ENCODE data around the gene NCOA7.
"Not testable (repeated sequence)": the region's sequence is repeated elsewhere in the genome, so short reads cannot be mapped to it uniquely, and the experiment has no call there.

NCOA7 gene

GRCh38 chr6:125948455-125948854 is 157.7 kb downstream of the NCOA7 start:
- no peak overlapping the region for H3K4me2 ChIP-seq (ENCODE audit: low read length)
- H4K20me1 ChIP-seq (ENCODE audit: insufficient read depth, low read length), result no peaks in the 10 kb centered on the region
- no peaks in the 10 kb centered on the region for H3K36me3 ChIP-seq (replicated peaks; ENCODE audit: low read depth, low read length)
- TF ChIP-seq EZH2phosphoT487 (IDR thresholded peaks at IDR 0.05; ENCODE audit: low read depth) (no peak), CTCF (IDR thresholded peaks at IDR 0.05; ENCODE audit: low read depth, low read length) (no peak)
- H3K27me3 ChIP-seq (ENCODE audit: low read depth, low read length), result no peaks in the 10 kb centered on the region
- no peak overlapping the region for H2AFZ ChIP-seq (ENCODE audit: low read depth, low read length)
- H3K79me2 ChIP-seq (ENCODE audit: low read length), result no peaks in the 10 kb centered on the region
- H3K27ac ChIP-seq (ENCODE audit: low read length), result no peak overlapping the region
- peaks cover 4% of the 10 kb centered on the region; the same call in 1 of the 2 replicates for H3K4me1 ChIP-seq (ENCODE audit: low read length)
- H3K9ac ChIP-seq (ENCODE audit: low read length), result no peak overlapping the region
- H3K4me3 ChIP-seq (ENCODE audit: low read length), result no peak overlapping the region
- H3K9me3 ChIP-seq (ENCODE audit: insufficient read depth, low read length), result no peaks in the 10 kb centered on the region

DNA sequence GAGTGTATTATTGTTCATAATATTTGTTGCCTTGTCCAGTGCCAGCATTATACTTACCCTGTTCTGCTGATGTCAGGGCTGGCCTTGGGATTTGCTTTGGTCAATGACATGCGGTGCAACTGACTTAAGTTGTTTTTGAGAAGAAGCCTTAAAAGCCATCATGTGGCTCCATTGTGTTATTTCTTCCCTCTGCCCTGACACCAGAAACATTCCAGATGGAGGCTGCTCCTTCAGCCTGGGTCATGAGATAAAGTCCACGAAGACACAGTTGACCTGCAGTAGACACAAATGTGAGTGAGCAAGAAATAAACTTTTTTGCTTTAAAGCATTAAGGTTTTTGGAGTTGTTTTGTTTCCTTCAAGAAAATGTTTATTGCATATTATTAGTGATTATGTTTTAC is 158.3 kb downstream of the NCOA7 start:
- Histone ChIP-seq H4K20me1 (ENCODE audit: insufficient read depth, low read length) (no peaks in the 10 kb centered on the region), H3K9ac (ENCODE audit: low read length) (no peak overlapping the region), H3K4me3 (ENCODE audit: low read length) (no peak overlapping the region), H3K27ac (ENCODE audit: low read length) (no peak overlapping the region), H3K27me3 (ENCODE audit: low read depth, low read length) (no peaks in the 10 kb centered on the region), H3K4me1 (ENCODE audit: low read length) (peaks cover 10% of the 10 kb centered on the region), H3K9me3 (ENCODE audit: insufficient read depth, low read length) (no peaks in the 10 kb centered on the region), H2AFZ (ENCODE audit: low read depth, low read length) (no peak overlapping the region), H3K4me2 (ENCODE audit: low read length) (no peak overlapping the region), H3K79me2 (ENCODE audit: low read length) (no peaks in the 10 kb centered on the region), H3K36me3 (replicated peaks; ENCODE audit: low read depth, low read length) (no peaks in the 10 kb centered on the region)
- TF ChIP-seq CTCF (IDR thresholded peaks at IDR 0.05; ENCODE audit: low read depth, low read length), result no peak
- no peak for TF ChIP-seq EZH2phosphoT487 (IDR thresholded peaks at IDR 0.05; ENCODE audit: low read depth)

DNA sequence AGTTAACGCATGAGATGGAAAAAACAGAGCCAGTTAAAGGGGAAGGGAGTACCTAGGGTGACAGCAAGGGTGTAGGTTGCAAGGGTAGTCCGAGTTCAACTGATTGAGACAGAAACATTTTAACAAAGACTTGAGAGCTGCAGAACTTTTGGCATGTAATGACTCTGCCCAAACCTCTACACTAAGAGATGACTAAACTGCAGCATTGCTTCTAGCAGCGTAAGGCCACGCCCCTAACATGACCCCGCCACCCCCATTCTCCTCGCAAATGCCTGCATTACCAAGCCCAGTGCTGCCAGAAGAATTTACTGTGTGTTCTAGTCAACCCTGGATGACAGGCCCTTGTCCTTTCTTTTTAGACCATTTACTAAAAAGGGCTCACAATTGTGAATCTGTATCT is 159.5 kb downstream of the NCOA7 start:
- H3K79me2 ChIP-seq (ENCODE audit: low read length), result no peaks in the 10 kb centered on the region
- no peak overlapping the region for H2AFZ ChIP-seq (ENCODE audit: low read depth, low read length)
- H3K27me3 ChIP-seq (ENCODE audit: low read depth, low read length), result no peaks in the 10 kb centered on the region
- no peak overlapping the region for H3K9ac ChIP-seq (ENCODE audit: low read length)
- no peaks in the 10 kb centered on the region for H4K20me1 ChIP-seq (ENCODE audit: insufficient read depth, low read length)
- H3K4me1 ChIP-seq (ENCODE audit: low read length), result peaks cover 10% of the 10 kb centered on the region
- H3K36me3 ChIP-seq (replicated peaks; ENCODE audit: low read depth, low read length), result no peaks in the 10 kb centered on the region
- no peak overlapping the region for H3K4me3 ChIP-seq (ENCODE audit: low read length)
- TF ChIP-seq EZH2phosphoT487 (IDR thresholded peaks at IDR 0.05; ENCODE audit: low read depth), result no peak
- no peak for TF ChIP-seq CTCF (IDR thresholded peaks at IDR 0.05; ENCODE audit: low read depth, low read length)
- H3K9me3 ChIP-seq (ENCODE audit: insufficient read depth, low read length), result no peaks in the 10 kb centered on the region
- no peak overlapping the region for H3K4me2 ChIP-seq (ENCODE audit: low read length)
- no peak overlapping the region for H3K27ac ChIP-seq (ENCODE audit: low read length)

- not testable (repeated sequence) for H3K79me2 ChIP-seq (ENCODE audit: low read length); H3K27me3 ChIP-seq (ENCODE audit: low read depth, low read length); H3K4me3 ChIP-seq (ENCODE audit: low read length); H4K20me1 ChIP-seq (ENCODE audit: insufficient read depth, low read length); H2AFZ ChIP-seq (ENCODE audit: low read depth, low read length); H3K9me3 ChIP-seq (ENCODE audit: insufficient read depth, low read length); H3K36me3 ChIP-seq (replicated peaks; ENCODE audit: low read depth, low read length); H3K4me2 ChIP-seq (ENCODE audit: low read length); H3K9ac ChIP-seq (ENCODE audit: low read length); H3K27ac ChIP-seq (ENCODE audit: low read length)
- H3K4me1 ChIP-seq (ENCODE audit: low read length), result peaks cover 11% of the 10 kb centered on the region
Measured at GRCh38 chr6:125950716-125951115, 160.0 kb downstream of the NCOA7 start.

- Histone ChIP-seq H4K20me1 (ENCODE audit: insufficient read depth, low read length) (no peaks in the 10 kb centered on the region), H3K4me1 (ENCODE audit: low read length) (peaks cover 16% of the 10 kb centered on the region), H3K27ac (ENCODE audit: low read length) (no peak overlapping the region), H3K9me3 (ENCODE audit: insufficient read depth, low read length) (no peaks in the 10 kb centered on the region), H2AFZ (ENCODE audit: low read depth, low read length) (no peak overlapping the region), H3K79me2 (ENCODE audit: low read length) (no peaks in the 10 kb centered on the region), H3K36me3 (replicated peaks; ENCODE audit: low read depth, low read length) (no peaks in the 10 kb centered on the region), H3K9ac (ENCODE audit: low read length) (no peak overlapping the region), H3K4me2 (ENCODE audit: low read length) (no peak overlapping the region), H3K4me3 (ENCODE audit: low read length) (no peak overlapping the region), H3K27me3 (ENCODE audit: low read depth, low read length) (no peaks in the 10 kb centered on the region)
- TF ChIP-seq EZH2phosphoT487 (IDR thresholded peaks at IDR 0.05; ENCODE audit: low read depth) (no peak), CTCF (IDR thresholded peaks at IDR 0.05; ENCODE audit: low read depth, low read length) (no peak)
Measured at GRCh38 chr6:125951323-125951722, 160.6 kb downstream of the NCOA7 start.

Measured in OCI-LY3 (cell line).